TTC549 (cell line): Measurements from ENCODE around the gene DTWD1.
"Not testable (repeated sequence)": the region's sequence is repeated elsewhere in the genome, so short reads cannot be mapped to it uniquely, and the experiment has no call there.

Experiments used
- FAIRE-seq: peaks from 2 replicates; lab custom pipeline; 2012; peaks lifted over from hg19 to GRCh38; lab: Jason Lieb, UNC

Gene DTWD1, protein sequence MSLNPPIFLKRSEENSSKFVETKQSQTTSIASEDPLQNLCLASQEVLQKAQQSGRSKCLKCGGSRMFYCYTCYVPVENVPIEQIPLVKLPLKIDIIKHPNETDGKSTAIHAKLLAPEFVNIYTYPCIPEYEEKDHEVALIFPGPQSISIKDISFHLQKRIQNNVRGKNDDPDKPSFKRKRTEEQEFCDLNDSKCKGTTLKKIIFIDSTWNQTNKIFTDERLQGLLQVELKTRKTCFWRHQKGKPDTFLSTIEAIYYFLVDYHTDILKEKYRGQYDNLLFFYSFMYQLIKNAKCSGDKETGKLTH

DNA sequence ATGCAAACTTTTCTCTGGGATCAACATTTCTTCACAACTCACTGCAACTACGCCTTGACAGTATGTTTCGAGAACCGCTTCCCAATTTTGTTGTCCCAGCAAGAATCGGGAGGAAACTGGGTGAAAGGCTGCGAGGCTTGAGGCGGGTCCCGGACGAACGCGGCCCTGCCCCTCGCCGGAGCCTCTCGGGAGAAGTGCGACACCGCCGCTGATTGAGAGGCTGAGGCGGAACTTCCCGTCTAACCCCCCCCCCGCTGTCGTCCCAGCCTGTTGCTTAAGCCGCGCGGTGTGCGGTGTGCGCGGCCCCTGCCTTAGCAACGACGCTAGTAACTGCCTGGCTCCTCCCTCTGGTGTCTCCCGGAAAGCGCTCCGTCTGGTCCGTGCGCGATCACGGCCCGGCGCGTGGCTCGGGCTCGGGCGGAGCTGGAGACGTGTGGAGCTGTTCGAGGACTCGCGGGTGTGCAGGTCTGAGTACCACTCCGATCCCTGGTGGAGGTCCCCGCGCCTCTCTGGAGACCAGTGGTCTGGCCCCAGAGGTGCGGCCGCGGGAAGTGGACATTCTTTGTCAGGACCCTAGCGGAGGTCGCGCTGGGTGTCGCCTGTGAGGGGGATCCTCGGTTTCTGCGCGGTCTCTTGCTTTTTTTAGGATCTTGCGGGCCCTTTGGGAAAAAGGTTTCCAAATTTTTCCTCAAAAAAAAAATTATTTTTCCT lies at the start of gene DTWD1, which contains the start of gene FAM227B:
DTWD1 (plus strand) TSS at position 391 of the 711 bp plus-strand sequence. CDS start 4,120 bp downstream, outside the sequence.
FAM227B (minus strand) TSS at position 161 of the 711 bp plus-strand sequence. CDS start 5,647 bp downstream, outside the sequence.
- FAIRE-seq = peak; percentile 31

DNA sequence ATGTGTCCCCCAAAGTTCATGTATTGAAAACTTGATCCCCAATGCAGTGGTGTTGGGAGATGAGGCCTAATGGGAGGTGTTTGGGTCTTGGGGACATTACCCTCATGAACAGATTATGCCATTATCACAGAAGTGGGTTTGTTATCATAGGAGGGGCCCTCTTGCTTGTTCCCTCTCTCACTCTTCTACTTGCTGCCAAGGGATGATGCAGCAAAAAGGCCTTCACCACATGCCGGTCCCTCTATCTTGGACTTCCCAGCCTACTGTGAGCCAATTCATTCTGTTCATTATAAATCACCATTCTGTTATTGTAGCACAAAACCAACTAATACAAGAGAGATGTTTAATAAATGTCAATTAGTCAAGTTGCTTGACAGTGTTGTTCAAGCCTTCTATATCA lies 47.4 kb upstream of the DTWD1 start:
- no peak for FAIRE-seq

DNA sequence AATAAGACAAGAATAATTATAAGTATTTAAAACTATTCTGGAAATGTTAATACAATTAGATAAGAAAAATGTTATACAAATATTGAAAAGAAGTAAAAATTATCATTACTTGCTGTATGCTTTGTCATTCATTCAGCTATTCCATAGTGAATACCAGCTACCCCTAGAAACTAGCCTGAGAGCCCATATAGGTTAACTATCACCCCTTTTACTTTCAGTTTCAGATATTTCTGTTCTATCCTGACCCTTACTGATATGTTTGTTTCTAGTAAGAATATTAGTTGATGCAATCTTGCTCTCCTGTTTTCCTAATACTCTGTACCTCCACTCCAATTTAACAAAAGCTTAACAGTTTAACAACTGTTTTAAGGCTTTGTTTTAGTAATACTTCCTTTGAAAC lies 31.8 kb upstream of the DTWD1 start:
- FAIRE-seq = no peak

DNA sequence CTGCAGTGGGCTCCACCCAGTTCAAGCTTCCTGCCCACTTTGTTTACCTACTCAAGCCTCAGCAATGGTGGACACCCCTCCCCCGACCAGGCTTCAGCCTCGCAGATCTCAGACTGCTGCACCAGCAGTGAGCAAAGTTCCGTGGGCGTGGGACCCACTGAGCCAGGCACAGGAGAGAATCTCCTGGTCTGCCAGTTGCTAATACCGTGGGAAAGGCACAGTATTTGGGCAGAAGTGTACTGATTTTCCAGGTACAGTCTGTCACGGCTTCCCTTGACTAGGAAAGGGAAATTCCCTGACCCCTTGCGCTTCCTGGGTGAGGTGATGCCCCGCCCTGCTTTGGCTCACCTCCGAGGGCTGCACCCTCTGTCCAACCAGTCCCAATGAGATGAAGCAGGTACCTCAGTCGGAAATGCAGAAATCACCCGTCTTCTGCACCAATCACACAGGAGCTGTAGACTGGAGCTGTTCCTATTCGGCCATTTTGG lies 28.0 kb upstream of the DTWD1 start:
- not testable (repeated sequence) for FAIRE-seq

DNA sequence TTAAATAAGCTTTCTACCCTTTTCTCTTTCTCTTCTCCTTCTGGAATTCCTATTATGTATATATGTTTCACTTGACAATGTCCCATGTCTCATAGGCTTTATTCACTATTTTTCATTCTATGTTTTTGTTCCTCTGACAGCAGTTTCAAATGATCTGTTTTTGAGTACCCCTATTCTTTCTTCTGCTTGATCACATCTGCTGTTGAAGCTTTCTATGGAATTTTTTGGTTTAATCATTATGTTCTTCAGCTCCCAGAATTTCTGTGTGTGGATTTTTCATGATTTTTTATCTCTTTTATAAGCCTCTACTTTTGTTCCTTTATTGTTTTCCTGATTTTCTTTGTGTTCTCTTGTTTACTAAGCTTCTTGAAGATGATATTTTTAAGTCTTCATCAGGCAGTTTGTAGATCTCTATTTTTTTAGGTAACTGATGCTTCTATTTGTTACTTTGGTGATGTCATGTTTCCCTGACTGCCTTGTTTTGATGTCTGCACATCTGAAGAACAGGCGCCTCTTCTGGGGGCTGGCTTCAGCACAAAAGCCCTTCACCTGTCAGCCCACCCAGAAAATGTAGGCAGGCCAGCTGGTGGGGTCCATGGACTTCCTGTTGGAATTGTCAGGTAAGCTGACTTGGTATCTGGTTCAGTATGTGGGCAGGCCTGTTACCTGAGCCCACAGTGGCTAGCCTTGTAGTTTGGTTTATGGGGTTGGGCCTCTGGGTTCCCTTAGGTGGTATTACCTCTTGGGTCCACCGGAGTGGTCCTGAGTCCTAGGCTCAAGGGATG lies 16.0 kb upstream of the DTWD1 start:
- no peak for FAIRE-seq

DNA sequence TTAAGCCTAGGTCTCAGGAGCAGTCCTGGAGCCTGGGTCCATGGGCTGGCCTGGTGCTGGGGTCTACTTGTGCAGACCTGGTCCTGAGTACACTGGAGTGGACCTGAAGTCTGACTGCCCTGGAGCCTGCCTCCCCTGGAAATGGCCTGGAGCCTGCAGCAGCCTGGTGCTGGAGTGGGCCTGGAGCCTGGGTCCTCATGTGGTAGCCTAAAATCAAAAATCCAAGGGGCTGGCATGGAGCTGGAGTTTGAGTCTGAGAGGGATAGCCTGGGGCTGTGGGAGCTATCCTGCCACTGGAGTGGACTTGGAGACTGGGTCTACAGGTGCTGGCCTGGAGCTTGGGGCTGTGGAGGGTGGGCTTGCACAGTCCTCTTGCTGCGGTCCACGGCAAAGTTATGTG lies 15.3 kb upstream of the DTWD1 start:
- FAIRE-seq = no peak

DNA sequence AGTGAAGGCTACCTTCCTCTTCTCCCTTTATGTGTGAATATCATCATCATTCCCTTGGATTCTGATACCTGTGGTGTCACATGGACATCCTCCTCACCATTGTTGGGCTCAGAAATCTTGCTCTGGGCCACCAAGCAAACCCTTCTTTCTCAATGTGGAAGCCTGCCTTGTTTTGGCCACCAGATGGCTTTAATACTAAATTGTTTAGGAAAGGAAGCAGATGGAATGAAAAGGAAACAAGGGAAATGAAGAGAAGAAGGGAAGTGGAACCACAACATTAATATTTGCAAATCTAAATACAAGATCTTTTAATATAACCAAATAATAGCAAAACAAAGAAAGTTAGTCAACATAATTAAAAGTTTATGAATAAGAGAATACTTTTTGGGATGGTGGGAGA lies 14.3 kb upstream of the DTWD1 start:
- no peak for FAIRE-seq

DNA sequence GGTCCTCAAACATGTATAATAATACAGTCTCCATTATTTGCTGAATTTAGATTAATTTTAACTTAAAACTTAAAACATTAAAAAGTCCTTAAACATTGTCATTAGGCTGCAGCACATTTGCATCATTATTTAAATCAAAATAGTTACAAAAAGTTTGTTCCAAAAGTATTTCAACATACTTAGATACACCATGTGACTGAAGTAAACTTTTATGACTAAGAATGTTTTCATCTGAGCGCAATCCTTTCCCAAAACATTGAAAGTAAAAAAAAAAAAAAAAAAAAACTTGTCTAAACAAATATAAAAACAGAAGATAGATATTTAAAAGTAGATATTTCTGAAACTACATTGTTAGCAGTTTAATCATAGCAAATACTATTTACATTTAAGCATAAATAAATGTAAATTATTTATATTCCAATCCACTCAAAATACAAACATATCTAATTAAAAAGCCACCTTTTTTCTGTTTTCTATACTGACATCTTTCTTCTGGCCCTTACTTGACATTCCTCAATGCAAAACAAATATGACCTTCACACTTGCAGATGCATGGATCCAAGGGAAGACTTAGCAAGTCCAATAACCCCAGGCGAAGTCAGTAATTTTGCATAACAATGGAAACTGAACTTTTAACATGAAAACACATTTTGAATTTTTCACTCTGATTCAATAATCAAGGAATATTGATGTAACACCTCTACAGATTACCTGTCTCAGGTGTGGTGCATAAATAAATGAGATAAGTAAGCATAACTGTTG lies 10.5 kb upstream of the DTWD1 start:
- peak; percentile 50 for FAIRE-seq

DNA sequence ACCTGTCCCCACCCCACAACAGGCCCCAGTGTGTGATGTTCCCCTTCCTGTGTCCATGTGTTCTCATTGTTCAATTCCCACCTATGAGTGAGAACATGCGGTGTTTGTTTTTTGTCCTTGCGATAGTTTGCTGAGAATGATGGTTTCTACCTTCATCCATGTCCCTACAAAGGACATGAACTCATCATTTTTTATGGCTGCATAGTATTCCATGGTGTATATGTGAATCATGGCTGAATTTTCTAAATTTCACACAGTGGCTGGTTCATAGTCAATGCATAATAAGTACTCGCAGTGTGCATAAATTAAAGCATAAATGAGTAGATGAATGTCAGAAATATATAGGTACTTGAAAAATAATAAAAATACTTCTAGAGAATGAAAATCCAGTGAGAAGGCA lies 8.6 kb upstream of the DTWD1 start:
- FAIRE-seq = not testable (repeated sequence)

DNA sequence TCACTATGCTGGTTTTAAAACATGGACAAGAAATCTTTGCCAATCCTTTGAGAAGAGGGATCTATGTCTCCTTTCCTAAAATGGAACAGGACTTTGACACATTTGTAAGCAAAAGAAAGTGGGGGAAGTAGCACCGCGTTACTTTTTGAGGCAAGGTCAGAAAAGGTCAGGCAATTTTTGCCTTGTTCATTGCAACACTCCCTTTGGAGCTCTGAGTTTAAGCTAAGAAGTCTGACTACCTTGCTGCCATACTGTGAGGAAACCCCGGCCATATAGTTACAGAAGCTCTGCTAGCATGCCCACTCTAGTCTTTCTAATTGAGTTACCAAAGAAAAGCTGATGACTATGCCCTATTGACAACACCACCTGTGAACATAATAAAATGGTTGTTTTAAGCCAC lies 1.6 kb upstream of the DTWD1 start:
- FAIRE-seq = no peak

DNA sequence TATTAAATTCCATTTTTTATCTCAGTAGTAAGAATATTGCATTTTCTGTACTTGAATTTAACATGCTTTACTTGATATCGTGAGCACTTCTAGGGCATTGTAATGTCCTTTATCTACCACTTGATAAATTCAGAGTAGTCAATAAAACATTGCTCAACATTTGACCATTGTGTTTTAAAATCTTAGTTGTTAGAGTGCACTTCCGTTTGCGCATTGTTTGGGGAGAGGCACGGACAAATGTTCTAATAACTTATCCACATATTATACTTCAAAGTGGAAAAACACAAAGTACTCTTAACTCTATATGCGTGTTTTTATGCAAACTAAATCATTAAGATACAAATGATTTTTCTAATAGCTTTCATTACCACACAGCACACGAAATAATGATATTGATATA lies 649 bp upstream of the DTWD1 start:
- FAIRE-seq = no peak

DNA sequence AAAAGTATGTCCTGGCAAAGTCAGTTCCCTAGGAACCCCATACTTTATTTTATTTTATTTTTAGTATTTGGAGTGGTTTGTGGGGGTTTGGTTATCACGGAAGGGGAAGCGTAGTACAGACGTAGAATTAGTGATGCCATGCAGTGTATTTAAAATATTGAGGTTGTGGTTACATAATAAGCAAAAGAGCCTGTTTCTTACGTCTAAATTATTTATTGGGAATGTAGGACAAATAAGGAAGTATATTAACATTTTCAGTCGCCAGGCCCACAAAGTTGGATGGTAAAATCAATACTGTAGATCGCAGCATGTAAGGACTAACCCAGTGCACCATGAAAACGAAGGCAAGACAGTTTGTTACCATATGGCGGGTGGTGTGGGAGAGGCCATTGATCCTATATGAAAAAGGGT lies 558 bp downstream of the DTWD1 start:
- FAIRE-seq = no peak

DNA sequence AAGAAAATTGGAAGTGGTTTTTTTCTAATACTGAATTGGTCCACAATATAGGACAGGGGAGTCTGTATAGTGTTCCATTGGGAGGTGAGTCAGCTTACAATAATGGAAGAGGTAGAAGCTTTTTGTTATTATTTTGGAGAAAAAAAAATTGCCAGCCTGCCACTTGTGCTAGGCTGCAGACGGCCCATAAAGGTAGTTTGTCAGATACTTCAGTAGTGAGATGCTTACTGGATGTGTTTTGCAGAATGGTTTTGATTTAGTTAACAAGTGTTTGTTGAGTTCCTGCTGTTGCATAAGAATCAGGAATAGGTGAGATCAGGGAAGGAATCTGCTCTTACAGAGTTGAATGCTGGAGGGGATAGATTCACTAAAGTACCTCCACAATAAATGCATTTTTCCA lies 1.0 kb downstream of the DTWD1 start:
- no peak for FAIRE-seq

DNA sequence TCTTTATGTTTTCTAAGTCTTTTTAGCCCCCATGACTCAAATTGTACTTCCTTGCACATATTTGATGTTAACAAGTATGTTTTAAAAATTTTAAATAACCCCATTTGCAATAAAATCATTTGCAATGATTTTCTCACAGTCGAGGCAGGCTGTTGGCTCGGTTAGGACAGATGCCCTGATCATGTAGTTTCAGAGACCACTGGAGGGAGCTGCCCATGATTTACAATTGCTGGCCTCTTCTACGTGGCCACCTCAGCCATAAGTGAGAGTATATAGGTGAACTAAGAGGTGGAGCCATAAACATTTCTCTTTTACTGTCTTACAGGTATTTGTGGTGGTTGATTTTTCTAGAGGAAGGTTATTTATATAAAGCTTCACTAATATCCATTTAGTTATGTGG lies 1.7 kb downstream of the DTWD1 start:
- no peak for FAIRE-seq

DNA sequence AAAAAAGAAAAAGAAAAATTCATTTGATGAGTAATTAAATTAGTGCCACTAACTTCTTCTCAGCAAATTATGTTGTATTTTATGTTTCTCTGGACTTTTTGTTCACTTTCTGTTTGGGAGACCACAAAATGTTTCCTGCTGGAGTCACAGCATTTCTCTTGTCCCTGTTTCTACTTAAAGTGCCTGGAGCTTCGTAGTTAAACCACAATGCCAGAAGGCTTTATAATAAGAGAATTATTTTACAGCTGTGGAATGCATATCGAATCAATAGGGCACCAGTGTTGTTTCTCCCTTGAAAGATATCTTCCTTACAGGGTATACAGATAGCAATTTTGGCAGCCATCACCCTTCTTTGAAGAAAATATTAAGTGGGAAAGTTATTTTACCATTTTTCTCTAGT lies 3.2 kb downstream of the DTWD1 start:
- no peak for FAIRE-seq

DNA sequence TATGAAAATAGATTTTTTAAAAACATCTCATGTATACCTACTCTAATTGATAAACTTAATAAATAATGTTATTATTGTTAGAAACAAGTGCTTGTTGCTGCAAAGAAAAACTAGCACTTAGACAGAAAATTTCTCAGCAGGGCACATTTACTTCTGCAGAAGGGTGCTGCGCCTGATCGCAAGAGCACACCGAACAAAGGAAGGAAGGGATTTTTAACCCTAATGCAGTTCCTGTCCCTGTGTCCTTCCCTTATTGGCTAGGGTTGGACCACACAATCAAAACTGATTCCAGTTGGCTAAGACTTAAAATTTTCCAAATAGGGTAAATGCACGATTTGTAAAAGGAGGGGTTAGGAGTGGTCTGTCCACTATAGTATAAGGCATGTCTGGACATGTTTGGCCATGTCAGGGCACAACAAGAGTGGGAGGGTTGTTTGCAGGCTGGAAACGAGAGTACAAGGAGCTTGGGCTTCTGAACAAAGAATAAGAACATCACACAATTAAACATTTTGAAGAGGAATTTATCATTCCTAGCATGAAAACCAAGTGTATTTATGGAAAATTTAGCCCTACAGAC lies 4.7 kb downstream of the DTWD1 start:
- FAIRE-seq = no peak

DNA sequence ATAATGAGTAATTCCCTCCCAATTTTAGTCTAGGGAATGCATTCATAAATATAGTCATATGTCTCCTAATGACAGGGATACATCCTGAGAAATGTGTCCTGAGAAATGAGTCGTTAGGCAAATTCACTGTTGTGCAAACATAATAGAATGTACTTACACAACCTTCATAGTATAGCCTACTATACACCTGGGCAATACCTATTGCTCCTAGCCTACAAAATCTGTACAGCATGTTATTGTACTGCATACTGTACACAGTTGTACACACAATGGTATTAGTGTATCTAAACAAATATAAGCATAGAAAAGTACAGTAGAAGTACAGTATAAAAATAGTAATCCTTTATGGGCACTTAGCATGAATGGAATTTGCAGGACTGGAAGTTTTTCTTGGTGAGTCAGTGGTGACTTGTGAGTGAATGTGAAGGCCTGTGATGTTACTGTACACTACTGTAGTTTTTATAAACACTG lies 6.6 kb downstream of the DTWD1 start:
- FAIRE-seq = no peak

DNA sequence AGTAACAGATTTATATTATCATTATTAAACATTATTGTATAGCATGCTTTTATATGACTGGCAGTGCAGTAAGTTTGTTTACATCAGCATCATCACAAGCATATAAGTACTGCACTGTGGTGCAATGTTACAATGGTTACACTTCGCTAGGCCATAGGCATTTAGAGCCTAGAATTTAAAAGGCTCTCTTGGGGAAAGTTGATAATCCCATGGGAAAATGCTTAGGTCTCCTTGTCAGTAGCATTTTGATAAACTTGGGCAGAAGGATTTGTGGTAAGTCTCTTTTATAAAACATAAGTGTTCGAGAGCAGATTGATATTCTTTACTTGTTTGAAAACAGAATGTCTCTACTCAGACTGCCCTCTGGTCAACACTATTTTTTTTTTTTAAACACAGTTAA lies 7.5 kb downstream of the DTWD1 start:
- FAIRE-seq = no peak

DNA sequence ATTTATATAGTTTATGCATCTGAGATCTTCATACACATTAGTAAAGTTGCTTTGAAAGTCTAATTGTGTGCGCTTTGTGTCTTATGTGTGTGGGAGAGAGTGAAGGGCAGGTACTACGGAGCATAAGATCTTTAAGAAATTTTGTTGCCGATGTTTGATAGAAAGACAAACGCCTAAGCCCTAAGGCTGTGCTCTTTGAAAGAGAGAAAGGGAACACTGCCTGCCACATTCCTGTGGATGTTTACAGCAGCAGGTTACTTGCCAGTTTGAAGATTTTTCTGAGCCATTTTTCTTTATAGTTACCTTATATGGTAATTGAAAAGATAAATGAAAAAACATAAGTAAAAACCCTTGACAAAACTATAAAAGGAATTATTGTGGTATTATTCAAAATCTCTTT lies 17.0 kb downstream of the DTWD1 start:
- no peak for FAIRE-seq

DNA sequence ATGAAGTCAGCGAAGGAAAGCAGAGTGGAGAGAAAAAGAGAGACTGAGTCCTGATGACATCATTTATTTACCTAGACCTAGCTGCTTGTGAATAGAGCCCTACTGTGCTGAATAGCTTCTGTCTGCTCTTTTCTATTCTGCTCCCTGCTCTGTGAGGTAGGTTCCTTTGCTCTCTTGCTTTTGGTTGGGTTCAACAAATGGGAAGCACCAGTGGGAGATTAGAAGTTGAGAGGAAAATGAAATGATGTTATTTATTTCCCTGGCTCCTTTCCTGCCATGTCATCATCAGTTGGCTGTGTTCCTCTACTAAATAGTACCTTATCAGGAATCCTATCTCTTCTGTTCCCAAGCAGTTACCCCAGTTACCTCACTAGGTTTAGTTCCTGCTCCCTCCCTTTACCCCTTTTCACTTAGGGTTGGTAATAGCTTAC lies 23.5 kb downstream of the DTWD1 start:
- FAIRE-seq = no peak

DNA sequence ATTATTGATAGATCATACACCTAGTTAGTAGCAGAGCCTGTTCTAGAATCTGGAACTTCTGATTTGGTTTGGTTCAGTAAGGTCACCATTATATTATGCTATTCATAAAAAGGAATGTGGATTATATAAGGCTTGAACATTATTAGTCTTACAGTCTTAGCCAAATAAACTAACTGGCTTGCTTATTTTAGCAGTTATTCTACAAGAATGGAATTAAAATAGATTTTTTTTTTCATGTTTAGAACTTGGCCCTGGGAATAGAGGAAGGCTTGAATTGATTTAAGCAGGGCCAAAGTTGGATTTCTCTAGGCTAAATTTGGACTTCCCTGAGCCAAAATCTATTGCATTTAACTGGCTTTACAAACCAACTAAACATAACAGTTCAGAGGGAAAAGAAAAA lies 24.4 kb downstream of the DTWD1 start:
- FAIRE-seq = no peak

DNA sequence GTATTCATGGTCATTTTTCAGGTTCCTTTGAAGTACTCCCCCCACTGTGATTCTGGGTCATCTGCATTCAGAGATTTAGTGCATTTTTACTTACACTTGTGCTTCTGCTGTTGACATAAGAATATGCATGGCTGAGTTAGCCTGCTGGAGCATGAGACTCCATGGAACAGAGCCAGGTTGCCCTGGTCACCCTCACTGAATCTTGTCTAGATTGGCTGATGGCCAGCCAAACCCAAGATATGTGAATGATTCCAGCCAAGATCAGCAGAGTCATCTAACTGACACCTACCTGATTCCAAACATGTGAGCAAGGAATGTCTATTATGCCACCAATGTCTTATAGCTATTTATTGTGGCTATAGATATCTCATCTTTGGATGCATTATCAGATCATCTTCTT lies 25.1 kb downstream of the DTWD1 start:
- no peak for FAIRE-seq
